RKO (cell line): ENCODE data around the gene PNMT.

Experiments
- DNase-seq: peaks from one replicate; pipeline ENCODE4 v3.0.0-alpha.2; 2016; ENCODE audit warnings: low spot score

The PNMT gene

GRCh38 chr17:39633570-39634183, 34.6 kb upstream of the PNMT start:
- DNase-seq, result no peak

- DNase-seq, result peak; percentile 72
Observed at GRCh38 chr17:39634384-39634871, 33.8 kb upstream of the PNMT start.

- no peak for DNase-seq
Observed at GRCh38 chr17:39635614-39636176, 32.6 kb upstream of the PNMT start.

- peak; percentile 20 for DNase-seq
Observed at GRCh38 chr17:39636587-39636926, 31.7 kb upstream of the PNMT start.

GRCh38 chr17:39636927-39637736, 31.1 kb upstream of the PNMT start, which contains the start of gene STARD3:
Gene STARD3, plus strand, starts transcription at chr17:39637144. Its CDS starts 16,388 bp downstream, at chr17:39653532.
- DNase-seq, result peak; percentile 89

- DNase-seq, result no peak
Observed at GRCh38 chr17:39638317-39638716, 29.9 kb upstream of the PNMT start.

- DNase-seq, result no peak
Observed at GRCh38 chr17:39639043-39639442, 29.2 kb upstream of the PNMT start.

- no peak for DNase-seq
Observed at GRCh38 chr17:39639566-39640458, 28.4 kb upstream of the PNMT start.

GRCh38 chr17:39640591-39641031, 27.6 kb upstream of the PNMT start:
- DNase-seq, result no peak

GRCh38 chr17:39641097-39641496, 27.2 kb upstream of the PNMT start:
- DNase-seq, result no peak

- DNase-seq, result no peak
Observed at GRCh38 chr17:39641883-39642282, 26.4 kb upstream of the PNMT start.

GRCh38 chr17:39642291-39643074, 25.8 kb upstream of the PNMT start:
- no peak for DNase-seq

- DNase-seq, result no peak
Observed at GRCh38 chr17:39643271-39643670, 25.0 kb upstream of the PNMT start.

- DNase-seq, result no peak
Observed at GRCh38 chr17:39647256-39647655, 21.0 kb upstream of the PNMT start.

GRCh38 chr17:39648616-39649366, 19.5 kb upstream of the PNMT start:
- no peak for DNase-seq

GRCh38 chr17:39650121-39650579, 18.1 kb upstream of the PNMT start:
- DNase-seq, result no peak

- DNase-seq, result no peak
Observed at GRCh38 chr17:39651923-39652586, 16.2 kb upstream of the PNMT start.

- DNase-seq, result no peak
Observed at GRCh38 chr17:39652587-39653315, 15.5 kb upstream of the PNMT start.

GRCh38 chr17:39653316-39653661, 15.0 kb upstream of the PNMT start:
- DNase-seq, result no peak
